Measurements from ENCODE around the gene STOX2.

- TF ChIP-seq CTCF (IDR thresholded peaks at IDR 0.05; ENCODE audit: extremely low read depth in 1 of 2, insufficient read depth in 1 of 2, low read depth in 1 of 2, low read length in 2 of 2), result no peak
- TF ChIP-seq POLR2AphosphoS5 (IDR thresholded peaks at IDR 0.05; ENCODE audit: insufficient read depth, low read depth, low read length), result no peak
- TF ChIP-seq EZH2 (IDR thresholded peaks at IDR 0.05; ENCODE audit: borderline replicate concordance, low read depth, low read length, severe bottlenecking), result no peak
- TF ChIP-seq POLR2A (IDR thresholded peaks at IDR 0.05; ENCODE audit: low read depth, low read length), result no peak
- TF ChIP-seq MYC (IDR thresholded peaks at IDR 0.05; ENCODE audit: low read depth, low read length), result no peak
- no peak for TF ChIP-seq FOS (IDR thresholded peaks at IDR 0.05; ENCODE audit: borderline replicate concordance, insufficient read depth, low read length)
- no peak for TF ChIP-seq MAX (IDR thresholded peaks at IDR 0.05; ENCODE audit: insufficient read depth, insufficient read length)
Observed at GRCh38 chr4:183932576-183932975, 27.5 kb downstream of the STOX2 start.
